HG02973 (cell line): ENCODE results near the gene TMEM144.
"Not testable (repeated sequence)": the region's sequence is repeated elsewhere in the genome, so short reads cannot be mapped to it uniquely, and the experiment has no call there.

Experiments used
- ATAC-seq: cut with Tn5 transposase; IDR thresholded peaks from one replicate; pipeline ENCODE4 v1.9.1; 2021; ENCODE audit warnings: moderate library complexity; ENCODE audit not compliant: unreplicated experiment

TMEM144 gene

DNA sequence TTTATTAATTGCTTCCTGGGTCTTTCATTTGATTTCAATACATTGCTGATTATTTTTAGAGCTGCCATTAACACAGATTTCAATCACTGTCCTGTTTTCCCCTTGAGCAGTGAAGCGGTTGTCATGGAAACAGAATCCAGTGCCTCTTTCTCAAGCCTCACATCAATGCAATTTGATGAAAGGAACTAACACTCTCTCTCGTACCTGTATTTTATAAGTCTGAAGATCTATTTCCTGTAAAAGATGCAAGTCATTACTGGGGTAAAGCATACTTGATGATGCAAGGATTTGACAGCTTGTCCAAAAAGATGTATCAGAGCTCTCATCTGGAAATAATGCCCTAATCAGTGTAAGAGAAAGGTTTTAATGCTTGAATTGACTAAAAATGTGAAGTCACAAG, 19.6 kb upstream of the TMEM144 start:
- ATAC-seq, result no peak

- ATAC-seq, result no peak
Measured at GRCh38 chr4:158192439-158193158, 17.7 kb upstream of the TMEM144 start.

GRCh38 chr4:158193171-158193749, 17.0 kb upstream of the TMEM144 start:
- ATAC-seq, result no peak

DNA sequence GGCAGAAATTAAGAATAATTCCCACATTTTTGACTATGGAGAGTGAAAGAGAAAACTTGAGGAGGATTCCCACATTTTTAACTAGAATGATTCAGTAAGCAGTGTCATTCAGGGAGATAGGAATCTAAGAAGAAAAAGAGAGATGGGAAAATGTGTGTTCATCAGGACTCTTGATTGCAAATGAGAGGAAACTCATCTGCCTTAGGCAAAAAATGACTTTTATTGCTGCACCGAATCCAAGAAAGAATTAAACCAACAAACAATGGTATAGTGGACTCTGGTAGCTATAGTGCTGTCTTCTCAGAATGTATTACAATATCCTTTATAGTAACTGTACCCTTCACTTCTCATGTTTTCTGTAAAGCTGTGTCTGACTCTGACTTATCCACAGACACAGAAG, 15.0 kb upstream of the TMEM144 start:
- no peak for ATAC-seq

DNA sequence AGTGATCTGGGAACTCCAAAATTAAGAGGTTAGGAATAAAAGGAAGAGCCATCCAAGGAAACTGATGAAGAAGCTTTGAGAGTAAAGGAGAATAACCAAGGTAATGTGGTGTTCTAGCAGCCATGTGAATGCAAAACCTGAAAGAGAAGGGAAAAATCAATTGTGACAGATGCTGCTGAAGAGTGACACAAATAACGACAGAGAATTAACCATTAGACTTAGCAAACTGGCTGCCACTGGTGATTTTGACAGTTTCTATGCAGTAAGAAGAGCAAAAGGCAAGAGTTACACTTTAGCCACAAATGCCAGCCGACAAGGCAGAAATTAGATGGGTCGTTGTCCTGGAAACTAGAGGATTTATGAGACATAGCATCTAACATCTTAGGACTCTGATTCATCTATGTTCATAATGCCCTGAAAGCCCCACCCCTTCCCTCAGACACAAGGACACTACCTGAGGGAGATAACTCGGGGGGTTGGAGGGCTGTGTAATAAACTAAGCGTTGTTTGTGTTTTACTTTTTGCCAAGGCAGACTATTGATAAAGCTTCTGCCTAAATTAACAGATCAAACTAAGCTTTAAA, 13.0 kb upstream of the TMEM144 start:
- no peak for ATAC-seq

- ATAC-seq, result no peak
Measured at GRCh38 chr4:158200214-158200613, 10.1 kb upstream of the TMEM144 start.

GRCh38 chr4:158201322-158201721, 9.0 kb upstream of the TMEM144 start:
- ATAC-seq, result no peak

DNA sequence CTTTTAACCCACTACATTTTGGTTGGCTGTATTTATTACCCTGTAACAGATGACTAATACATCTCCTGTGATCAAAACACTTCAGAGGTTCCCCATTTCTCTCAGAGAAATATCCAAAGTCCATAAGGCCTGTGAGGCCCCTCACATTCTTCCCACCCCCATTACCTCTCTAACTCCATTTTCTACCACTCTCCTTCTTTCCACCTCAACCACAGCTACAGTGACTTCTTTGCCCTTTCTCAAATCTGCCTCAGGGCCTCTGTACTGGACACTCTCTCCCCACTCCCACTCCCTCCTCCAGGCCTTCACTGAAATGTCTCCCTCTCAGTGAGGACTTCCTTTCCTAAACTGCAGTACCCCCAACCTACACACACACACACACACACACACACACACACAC, 8.4 kb upstream of the TMEM144 start:
- no peak for ATAC-seq

DNA sequence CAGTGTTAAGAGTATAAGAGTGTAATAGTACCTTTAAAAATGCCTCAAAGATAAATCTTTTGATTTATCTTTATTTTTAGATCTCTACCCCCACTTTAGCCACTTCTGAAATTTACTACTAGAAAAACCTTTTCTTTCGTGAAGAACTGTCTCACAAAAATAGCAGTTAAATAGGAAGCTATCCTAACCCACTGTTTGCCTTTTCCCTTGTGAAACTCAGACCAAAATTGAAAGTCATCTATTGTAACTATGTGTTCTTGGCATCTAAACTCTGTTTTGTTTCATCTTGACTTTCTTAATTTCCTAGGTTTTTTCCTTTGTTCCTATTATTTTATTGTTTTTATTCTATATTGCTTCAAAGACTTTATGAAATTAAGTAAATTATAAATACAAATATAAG, 7.8 kb upstream of the TMEM144 start:
- no peak for ATAC-seq

DNA sequence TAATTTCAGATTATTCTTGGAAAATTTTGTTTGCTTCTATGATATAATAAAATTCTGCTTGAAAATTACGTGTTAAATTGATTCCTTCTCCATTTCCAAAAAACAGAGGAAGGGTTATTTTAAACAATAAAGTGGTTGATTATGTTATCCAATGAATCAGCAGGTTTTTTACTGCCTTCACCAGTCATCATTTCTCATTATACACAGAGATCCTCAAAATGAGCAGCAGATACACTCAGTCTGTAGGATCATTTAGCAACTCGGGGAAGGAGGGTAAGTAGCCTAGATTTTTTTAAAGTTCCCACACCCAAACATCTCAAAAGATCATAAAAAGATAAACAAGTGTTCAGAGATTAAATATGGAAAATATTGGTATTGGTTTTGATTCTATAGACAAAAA, 6.8 kb upstream of the TMEM144 start:
- ATAC-seq, result no peak

DNA sequence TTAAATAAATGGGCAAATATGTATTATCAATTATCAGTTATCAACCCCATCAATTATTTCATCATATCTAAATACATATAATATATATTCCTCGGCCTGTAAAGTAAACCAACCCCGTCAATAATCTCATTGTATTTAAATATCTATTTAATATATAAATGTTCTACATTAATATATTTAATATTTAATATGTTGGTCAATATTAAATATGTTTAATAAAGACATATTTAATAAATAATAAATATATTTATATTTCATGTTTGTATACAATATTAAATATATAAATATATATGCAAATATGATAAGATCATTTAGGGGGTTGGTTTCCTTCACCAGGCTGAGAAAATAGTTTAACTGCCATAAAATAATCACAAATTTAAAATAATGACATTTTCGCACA, 6.4 kb upstream of the TMEM144 start:
- ATAC-seq, result no peak

- no peak for ATAC-seq
Measured at GRCh38 chr4:158208963-158209640, 1.2 kb upstream of the TMEM144 start.

DNA sequence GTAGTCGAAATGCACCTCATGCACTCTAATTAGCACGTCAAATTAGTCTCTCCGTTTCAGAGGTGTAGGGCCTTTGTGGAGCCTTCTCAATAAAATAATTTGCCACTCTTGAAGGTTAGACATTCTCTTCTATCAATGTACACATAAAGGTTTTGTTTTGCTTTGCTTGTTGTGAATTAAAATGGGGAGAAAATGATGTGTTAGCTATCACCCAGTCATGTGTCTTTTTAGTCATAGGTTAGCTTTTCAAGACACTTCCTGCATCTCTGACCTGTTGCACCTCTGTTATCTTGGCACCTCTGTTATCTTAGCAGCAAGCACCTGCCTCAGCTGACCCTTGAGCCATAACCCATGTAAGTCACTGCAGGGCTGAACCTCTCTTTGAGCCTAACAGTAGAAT, 936 bp downstream of the TMEM144 start:
- ATAC-seq, result no peak

GRCh38 chr4:158213466-158213865, 3.2 kb downstream of the TMEM144 start:
- no peak for ATAC-seq

DNA sequence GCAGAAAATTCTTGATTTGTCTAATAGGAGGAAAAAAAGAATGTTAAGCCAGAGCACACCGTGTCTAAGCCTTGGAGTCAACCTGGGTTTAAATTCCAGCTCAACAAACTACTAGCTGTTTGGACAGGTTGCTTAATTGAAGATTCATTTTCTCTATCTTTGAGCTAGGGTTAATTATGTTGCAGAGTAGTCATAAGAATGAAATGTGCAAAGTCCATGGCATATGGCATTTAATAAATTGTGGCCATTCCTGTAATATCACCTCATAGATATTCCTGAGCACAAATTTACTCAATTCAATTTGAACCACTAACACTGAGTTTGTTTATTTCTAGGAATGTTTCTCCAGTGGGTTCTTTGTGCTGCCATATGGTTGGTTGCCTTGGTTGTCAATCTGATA, 4.6 kb downstream of the TMEM144 start:
- no peak for ATAC-seq

- no peak for ATAC-seq
Measured at GRCh38 chr4:158217763-158218162, 7.5 kb downstream of the TMEM144 start.

GRCh38 chr4:158219623-158220022, 9.3 kb downstream of the TMEM144 start:
- ATAC-seq, result no peak

DNA sequence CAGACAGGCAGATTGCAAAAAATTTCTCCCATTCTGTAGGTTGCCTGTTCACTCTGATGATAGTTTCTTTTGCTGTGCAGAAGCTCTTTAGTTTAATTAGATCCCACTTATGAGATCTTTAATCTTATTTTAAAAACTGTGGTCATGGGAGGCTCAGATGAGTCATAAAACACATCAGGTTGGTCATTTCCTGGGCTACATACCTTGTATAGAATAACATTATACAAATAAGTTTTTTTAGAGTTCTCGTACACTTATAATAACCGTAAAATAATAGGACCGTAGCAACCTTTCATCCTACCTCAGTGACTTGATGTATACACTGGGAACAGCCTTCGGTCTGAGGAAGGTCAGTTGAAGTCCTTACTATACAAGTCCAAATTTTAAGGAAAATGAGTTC, 14.0 kb downstream of the TMEM144 start:
- ATAC-seq, result not testable (repeated sequence)

- not testable (repeated sequence) for ATAC-seq
Measured at GRCh38 chr4:158224999-158225398, 14.7 kb downstream of the TMEM144 start.

GRCh38 chr4:158227880-158228279, 17.6 kb downstream of the TMEM144 start:
- not testable (repeated sequence) for ATAC-seq

DNA sequence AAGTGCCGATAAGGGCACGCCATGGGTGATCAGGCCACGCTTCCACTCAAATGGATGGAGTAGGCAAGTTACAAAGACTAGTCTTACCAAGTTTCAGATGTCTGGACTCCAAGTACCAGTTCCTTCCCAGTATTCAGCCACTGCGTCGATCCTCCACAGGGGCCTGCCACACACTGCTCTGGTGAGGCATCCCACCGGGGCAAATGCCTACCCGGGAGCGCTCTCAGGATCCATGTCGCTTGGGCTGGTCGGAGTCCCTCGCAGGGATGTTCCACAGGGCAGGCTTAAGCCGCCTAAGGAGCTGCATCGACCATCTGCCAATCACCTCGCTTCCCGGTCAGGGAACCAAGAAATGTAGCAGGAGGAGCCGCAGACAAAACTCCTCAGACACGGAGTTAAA, 18.1 kb downstream of the TMEM144 start:
- ATAC-seq, result not testable (repeated sequence)

DNA sequence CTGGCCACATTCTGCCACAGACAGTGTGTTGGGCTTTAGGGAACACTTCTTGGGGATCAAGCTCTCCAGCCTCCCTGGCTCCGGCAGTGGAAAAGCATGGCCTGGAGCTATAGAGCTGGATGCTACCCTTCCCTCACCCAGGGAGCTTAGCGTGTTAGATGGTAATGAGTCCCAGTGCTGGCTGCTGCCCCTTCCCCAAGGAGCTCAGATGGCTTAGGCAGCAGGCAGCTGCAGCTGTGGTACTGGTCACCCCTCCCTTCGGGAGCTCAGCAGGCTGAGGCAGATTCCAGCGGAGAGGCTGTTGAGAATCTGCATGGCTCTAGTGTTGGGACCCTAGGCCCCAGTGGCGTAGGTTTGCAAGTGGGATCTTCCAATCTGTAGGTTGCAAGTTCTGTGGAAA, 19.5 kb downstream of the TMEM144 start:
- ATAC-seq, result no peak
